H9 (cell line): ENCODE measurements around the gene STARD3. TPM values are rescaled to one million over a fixed set of nuclear protein-coding genes. Genes with fewer than 3 reads are reported as not detected.

Experiments
- DNase-seq: peaks from one replicate; pipeline ENCODE4 v3.0.0-alpha.2; 2017
- H2AFZ ChIP-seq: one replicate; pipeline ENCODE4 v1.6.1; 2013; ENCODE audit warnings: mild to moderate bottlenecking, low read length, control low read depth, moderate library complexity
- H2AK5ac ChIP-seq: 2 replicates; pipeline ENCODE4 v1.6.1; 2013; ENCODE audit warnings: low read length, control low read depth, mixed read lengths; ENCODE audit not compliant: insufficient read length
- H2BK120ac ChIP-seq: one replicate; pipeline ENCODE4 v1.6.1; 2013; ENCODE audit warnings: low read depth, mild to moderate bottlenecking, low read length, control low read depth, inconsistent platforms; ENCODE audit not compliant: poor library complexity, severe bottlenecking
- H2BK12ac ChIP-seq: 2 replicates; pipeline ENCODE4 v1.6.1; 2013; ENCODE audit warnings: low read length, control low read depth, mixed read lengths, low read depth; ENCODE audit not compliant: insufficient read length
- H2BK15ac ChIP-seq: 2 replicates; pipeline ENCODE4 v1.6.1; 2013; ENCODE audit warnings: low read depth, low read length, control low read depth
- H2BK20ac ChIP-seq: one replicate; pipeline ENCODE4 v1.6.1; 2013; ENCODE audit warnings: low read depth, mild to moderate bottlenecking, low read length, control low read depth, inconsistent platforms; ENCODE audit not compliant: poor library complexity, severe bottlenecking
- H2BK5ac ChIP-seq: 2 replicates; pipeline ENCODE4 v1.6.1; 2013; ENCODE audit warnings: low read length, control low read depth, mixed read lengths; ENCODE audit not compliant: insufficient read length
- H3K14ac ChIP-seq: 2 replicates; pipeline ENCODE4 v1.6.1; 2013; ENCODE audit warnings: low read length, control low read depth; ENCODE audit not compliant: insufficient read depth
- H3K18ac ChIP-seq: 2 replicates; pipeline ENCODE4 v1.6.1; 2013; ENCODE audit warnings: low read depth, mild to moderate bottlenecking, mixed read lengths, low read length, control low read depth; ENCODE audit not compliant: insufficient read length
- H3K23ac ChIP-seq: 2 replicates; pipeline ENCODE4 v1.6.1; 2013; ENCODE audit warnings: low read length, control low read depth, mixed read lengths, low read depth; ENCODE audit not compliant: insufficient read length
- H3K23me2 ChIP-seq: 2 replicates; pipeline ENCODE4 v1.6.1; 2013; ENCODE audit warnings: low read depth, mild to moderate bottlenecking, mixed read lengths, low read length, control low read depth; ENCODE audit not compliant: insufficient read length, poor library complexity, severe bottlenecking
- H3K27ac ChIP-seq: 2 replicates; pipeline ENCODE4 v1.5.1; 2013; ENCODE audit warnings: low read length, control low read depth, mixed read lengths, low read depth; ENCODE audit not compliant: insufficient read length
- H3K27me3 ChIP-seq: 2 replicates; pipeline ENCODE4 v1.6.1; 2013; ENCODE audit warnings: low read length, control low read depth, inconsistent platforms; ENCODE audit not compliant: insufficient read depth
- H3K4ac ChIP-seq: 2 replicates; pipeline ENCODE4 v1.6.1; 2013; ENCODE audit warnings: low read depth, mild to moderate bottlenecking, control low read depth, inconsistent platforms, low read length, moderate library complexity
- H3K4me1 ChIP-seq: 2 replicates; pipeline ENCODE4 v1.6.1; 2013; ENCODE audit warnings: low read length, control low read depth, inconsistent platforms; ENCODE audit not compliant: insufficient read depth
- H3K4me2 ChIP-seq: 2 replicates; pipeline ENCODE4 v1.6.1; 2013; ENCODE audit warnings: low read length, control low read depth, mixed read lengths; ENCODE audit not compliant: insufficient read length, insufficient read depth
- H3K56ac ChIP-seq: 2 replicates; pipeline ENCODE4 v1.6.1; 2013; ENCODE audit warnings: low read depth, mild to moderate bottlenecking, mixed read lengths, low read length, control low read depth; ENCODE audit not compliant: insufficient read length
- H3K79me1 ChIP-seq: 2 replicates; pipeline ENCODE4 v1.6.1; 2013; ENCODE audit warnings: low read depth, mild to moderate bottlenecking, moderate library complexity, low read length, control low read depth, inconsistent platforms; ENCODE audit not compliant: insufficient read depth, poor library complexity, severe bottlenecking
- H3K79me2 ChIP-seq: 2 replicates; pipeline ENCODE4 v1.6.1; 2013; ENCODE audit warnings: low read length, control low read depth, inconsistent platforms; ENCODE audit not compliant: insufficient read depth
- H3K9ac ChIP-seq: 2 replicates; pipeline ENCODE4 v1.6.1; 2013; ENCODE audit warnings: low read length, control low read depth, mixed read lengths; ENCODE audit not compliant: insufficient read length; ENCODE audit errors: extremely low read depth
- H3K9me3 ChIP-seq: one replicate; pipeline ENCODE4 v1.6.1; 2013; ENCODE audit warnings: low read depth, low read length, inconsistent platforms; ENCODE audit not compliant: control insufficient read depth
- H3T11ph ChIP-seq: one replicate; pipeline ENCODE4 v1.6.1; 2013; ENCODE audit warnings: mild to moderate bottlenecking, low read length, control low read depth, inconsistent platforms
- H4K20me1 ChIP-seq: one replicate; pipeline ENCODE4 v1.6.1; 2013; ENCODE audit not compliant: control insufficient read depth, insufficient read length, insufficient read depth
- H4K5ac ChIP-seq: 2 replicates; pipeline ENCODE4 v1.6.1; 2013; ENCODE audit warnings: low read depth, mild to moderate bottlenecking, mixed read lengths, low read length, control low read depth; ENCODE audit not compliant: insufficient read length
- H4K8ac ChIP-seq: replicated peaks from 2 replicates; pipeline ENCODE4 v1.6.1; 2013; ENCODE audit warnings: low read length, control low read depth, mixed read lengths, low read depth; ENCODE audit not compliant: insufficient read length
- H4K91ac ChIP-seq: 2 replicates; pipeline ENCODE4 v1.6.1; 2013; ENCODE audit warnings: low read depth, mild to moderate bottlenecking, moderate library complexity, mixed read lengths, low read length, control low read depth; ENCODE audit not compliant: insufficient read length
- H3K27ac Mint-ChIP-seq, 3 experiments: 2 replicates in 2 of 3; 3 replicates in 1 of 3; pipeline ENCODE4 v1.8.0; 2020 to 2021; ENCODE audit warnings: mixed read lengths in 3 of 3, mild to moderate bottlenecking in 1 of 3, moderate library complexity in 1 of 3
- H3K27me3 Mint-ChIP-seq: 2 replicates; pipeline ENCODE4 v1.8.0; 2021; ENCODE audit warnings: low read depth, mild to moderate bottlenecking, moderate library complexity, mixed read lengths
- H3K36me3 Mint-ChIP-seq, 3 experiments: 2 replicates in 2 of 3; 3 replicates in 1 of 3; pipeline ENCODE4 v1.8.0; 2020 to 2021; ENCODE audit warnings: low read depth in 3 of 3, mixed read lengths in 3 of 3; ENCODE audit not compliant: insufficient read depth in 1 of 3
- H3K4me1 Mint-ChIP-seq, 2 experiments: 2 replicates each; pipeline ENCODE4 v1.8.0; 2020; ENCODE audit warnings: mixed read lengths in 2 of 2
- H3K4me3 Mint-ChIP-seq, 2 experiments: 2 replicates in 1 of 2; 3 replicates in 1 of 2; pipeline ENCODE4 v1.8.0; 2020 to 2021; ENCODE audit warnings: mild to moderate bottlenecking in 2 of 2, mixed read lengths in 2 of 2, moderate library complexity in 1 of 2
- H3K9me3 Mint-ChIP-seq, 2 experiments: 2 replicates in 1 of 2; 3 replicates in 1 of 2; pipeline ENCODE4 v1.8.0; 2020; ENCODE audit warnings: mild to moderate bottlenecking in 2 of 2, mixed read lengths in 2 of 2, moderate library complexity in 1 of 2
- CTCF ChIP-seq: fragments of 200-600 bp; sonication (generic); conservative IDR thresholded peaks from 3 replicates; pipeline ENCODE4 v1.8.0; 2021; ENCODE audit warnings: antibody characterized with exemption, mild to moderate bottlenecking
- WGBS: extraction: QIAGEN DNeasy Blood & Tissue Kit; methylation state at CpG from one replicate; pipeline ENCODE4 v1.1.7; 2013; ENCODE audit warnings: missing lambda C conversion rate, low lambda C conversion rate, mixed read lengths; ENCODE audit not compliant: insufficient read length; ENCODE audit errors: extremely low coverage; 5-methylcytosine and 5-hydroxymethylcytosine counted together
- total RNA-seq: library from RNA; stranded (reverse); gene quantifications from 2 replicates; pipeline ENCODE4 v1.2.1, GENCODE V29; 2021

Gene STARD3
- total RNA-seq, 1 experiment from 2014 or later, result 51.3 TPM

- DNase-seq, result no peak
- Histone ChIP-seq H2AFZ (no peak overlapping the region), H3K9ac (no peak overlapping the region), H2BK20ac (no peak overlapping the region), H2BK120ac (no peak overlapping the region), H4K5ac (no peak overlapping the region), H3K56ac (no peak overlapping the region), H3K14ac (no peak overlapping the region), H4K20me1 (no peaks in the 10 kb centered on the region), H4K8ac (no peak overlapping the region), H3K27me3 (no peaks in the 10 kb centered on the region), H2BK12ac (no peak overlapping the region), H3K79me1 (no peaks in the 10 kb centered on the region), H3K27ac (no peak overlapping the region), H3K9me3 (no peaks in the 10 kb centered on the region), H3T11ph (no peak overlapping the region), H2BK5ac (no peak overlapping the region), H3K23me2 (peaks cover 8% of the 10 kb centered on the region), H2AK5ac (no peak overlapping the region), H3K79me2 (no peaks in the 10 kb centered on the region; the same call in 1 of the 2 replicates), H3K4ac (no peak overlapping the region), H3K23ac (no peak overlapping the region), H3K18ac (no peak overlapping the region), H3K4me2 (no peak overlapping the region), H3K4me1 (peaks cover 2% of the 10 kb centered on the region; the same call in 1 of the 2 replicates), H4K91ac (no peak overlapping the region), H2BK15ac (no peak overlapping the region)
- H3K27ac Mint-ChIP-seq, result peak overlapping the region in 1 of 3 experiments; percentile 70; a peak in 1 of 7 replicates
- peaks cover 59 to 64% of the 10 kb centered on the region in 2 experiments for H3K4me1 Mint-ChIP-seq
- H3K27me3 Mint-ChIP-seq, result no peaks in the 10 kb centered on the region; the same call in 1 of the 2 replicates
- no CpG with 5 or more reads among the region's 9 CpGs for WGBS
- H3K9me3 Mint-ChIP-seq, result no peaks in the 10 kb centered on the region
- H3K4me3 Mint-ChIP-seq, result no peak overlapping the region; a peak in 1 of 5 replicates
- H3K36me3 Mint-ChIP-seq, result peaks cover 0 to 5% (median 0%) of the 10 kb centered on the region in 3 experiments; a peak in 3 of 7 replicates
- no peak for TF ChIP-seq CTCF
Observed at GRCh38 chr17:39642291-39643074, 5.5 kb downstream of the STARD3 start.
